ENCODE measurements around the gene KNTC1. TPM values are rescaled to one million over a fixed set of nuclear protein-coding genes. Genes with fewer than 3 reads are reported as not detected.
"Not testable (repeated sequence)": the region's sequence is repeated elsewhere in the genome, so short reads cannot be mapped to it uniquely, and the experiment has no call there.

Gene KNTC1
- total RNA-seq, 4 donors from 2014 or later, result 10.6 to 79.4 (median 23.1) TPM

- no peaks in the 10 kb centered on the region for H3K27me3 ChIP-seq
- H3K4me3 ChIP-seq, result no peak overlapping the region
- no peaks in the 10 kb centered on the region for H3K9me3 ChIP-seq
- no peak overlapping the region for H3K27ac ChIP-seq
- TF ChIP-seq CTCF (IDR thresholded peaks at IDR 0.05) (no peak), EP300 (IDR thresholded peaks at IDR 0.05; ENCODE audit: low read depth) (no peak), POLR2AphosphoS5 (IDR thresholded peaks at IDR 0.05) (no peak), POLR2A (IDR thresholded peaks at IDR 0.05) (no peak)
- 72 to 73% methylated on average over 5 of the region's 5 CpGs for WGBS, 2 donors (ENCODE audit: low coverage in 1 of 2)
- no peak for DNase-seq
- peaks cover 0 to 12% (median 0%) of the 10 kb centered on the region in 4 donors for H3K36me3 ChIP-seq
- intact Hi-C loops (cut with DNase I; ENCODE audit: low total_unique reads), result no loop called here
- in situ Hi-C loops (cut with MboI; ENCODE audit: low pct_ligation_motif_present in 1 of 4, low pct_unique_long_range_greater_than_20kb in 1 of 4, low sequenced_read_pairs in 3 of 4), result no loop called here
- H3K4me1 ChIP-seq, result no peaks in the 10 kb centered on the region
Observed at GRCh38 chr12:122547330-122547729, 20.3 kb downstream of the KNTC1 start.

- H3K9me3 ChIP-seq, result no peaks in the 10 kb centered on the region
- H3K27ac ChIP-seq, result no peak overlapping the region
- in situ Hi-C loops (cut with MboI; ENCODE audit: low pct_ligation_motif_present in 1 of 4, low pct_unique_long_range_greater_than_20kb in 1 of 4, low sequenced_read_pairs in 3 of 4), result no loop called here
- no peak for DNase-seq
- no peak overlapping the region for H3K4me3 ChIP-seq
- no peaks in the 10 kb centered on the region for H3K4me1 ChIP-seq
- H3K36me3 ChIP-seq, result peaks cover 0 to 8% (median 0%) of the 10 kb centered on the region in 4 donors
- intact Hi-C loops (cut with DNase I; ENCODE audit: low total_unique reads), result no loop called here
- H3K27me3 ChIP-seq, result no peaks in the 10 kb centered on the region
- WGBS, 2 donors (ENCODE audit: low coverage in 1 of 2), result 91 to 94% methylated on average over 16 of the region's 16 CpGs
- TF ChIP-seq EP300 (IDR thresholded peaks at IDR 0.05; ENCODE audit: low read depth), result no peak
- TF ChIP-seq POLR2A (IDR thresholded peaks at IDR 0.05), result no peak
- TF ChIP-seq CTCF (IDR thresholded peaks at IDR 0.05), result no peak
- no peak for TF ChIP-seq POLR2AphosphoS5 (IDR thresholded peaks at IDR 0.05)
Observed at GRCh38 chr12:122558745-122559641, 31.9 kb downstream of the KNTC1 start.

- no peaks in the 10 kb centered on the region for H3K9me3 ChIP-seq
- TF ChIP-seq POLR2A (IDR thresholded peaks at IDR 0.05) (no peak), CTCF (IDR thresholded peaks at IDR 0.05) (no peak), EP300 (IDR thresholded peaks at IDR 0.05; ENCODE audit: low read depth) (no peak), POLR2AphosphoS5 (IDR thresholded peaks at IDR 0.05) (no peak)
- intact Hi-C loops (cut with DNase I; ENCODE audit: low total_unique reads) (no loop called here), in situ Hi-C loops (cut with MboI; ENCODE audit: low pct_ligation_motif_present in 1 of 4, low pct_unique_long_range_greater_than_20kb in 1 of 4, low sequenced_read_pairs in 3 of 4) (no loop called here)
- H3K4me3 ChIP-seq, result no peak overlapping the region
- no peaks in the 10 kb centered on the region for H3K27me3 ChIP-seq
- peaks cover 0 to 8% (median 0%) of the 10 kb centered on the region in 4 donors for H3K36me3 ChIP-seq
- no peaks in the 10 kb centered on the region for H3K4me1 ChIP-seq
- WGBS, 2 donors (ENCODE audit: low coverage in 1 of 2), result 94% methylated on average over 3 of the region's 3 CpGs; no CpG with 5 or more reads in 1 of the 2 donors
- DNase-seq, result no peak
- no peak overlapping the region for H3K27ac ChIP-seq
Observed at GRCh38 chr12:122560138-122560537, 33.1 kb downstream of the KNTC1 start.

- 94 to 98% methylated on average over 4 of the region's 4 CpGs for WGBS, 2 donors (ENCODE audit: low coverage in 1 of 2)
- Histone ChIP-seq H3K4me3 (no peak overlapping the region), H3K4me1 (no peaks in the 10 kb centered on the region), H3K36me3 (no peaks in the 10 kb centered on the region), H3K27me3 (no peaks in the 10 kb centered on the region), H3K27ac (no peak overlapping the region), H3K9me3 (no peaks in the 10 kb centered on the region)
- no peak for DNase-seq
- TF ChIP-seq EP300 (IDR thresholded peaks at IDR 0.05; ENCODE audit: low read depth) (no peak), POLR2AphosphoS5 (IDR thresholded peaks at IDR 0.05) (no peak), CTCF (IDR thresholded peaks at IDR 0.05) (no peak), POLR2A (IDR thresholded peaks at IDR 0.05) (no peak)
- in situ Hi-C loops (cut with MboI; ENCODE audit: low pct_ligation_motif_present in 1 of 4, low pct_unique_long_range_greater_than_20kb in 1 of 4, low sequenced_read_pairs in 3 of 4) (no loop called here), intact Hi-C loops (cut with DNase I; ENCODE audit: low total_unique reads) (no loop called here)
Observed at GRCh38 chr12:122563361-122563760, 36.3 kb downstream of the KNTC1 start.

GRCh38 chr12:122566816-122567215 is 39.8 kb downstream of the KNTC1 start:
- H3K27me3 ChIP-seq; intact Hi-C loops (cut with DNase I; ENCODE audit: low total_unique reads); in situ Hi-C loops (cut with MboI; ENCODE audit: low pct_ligation_motif_present in 1 of 4, low pct_unique_long_range_greater_than_20kb in 1 of 4, low sequenced_read_pairs in 3 of 4); DNase-seq; H3K27ac ChIP-seq; H3K36me3 ChIP-seq; H3K4me3 ChIP-seq; H3K4me1 ChIP-seq; H3K9me3 ChIP-seq: not testable (repeated sequence)
- WGBS, 2 donors (ENCODE audit: low coverage in 1 of 2), result 95 to 100% methylated on average over 1 to 5 of the region's 5 CpGs

All from transverse colon (tissue), 4 donors.